Hepatocyte (in vitro differentiated cells): ENCODE measurements around the gene ZNF681.

Experiments used
- EZH2phosphoT487 ChIP-seq: fragments of 200-600 bp; sonication (generic); IDR thresholded peaks from one replicate; pipeline ENCODE4 v1.6.1; 2018; ENCODE audit warnings: antibody characterized with exemption, mild to moderate bottlenecking, low read depth, moderate library complexity; ENCODE audit not compliant: unreplicated experiment, severe bottlenecking
- TF ChIP-seq, protein P1 (sequence below): fragments of 200-600 bp; sonication (generic); IDR thresholded peaks from 2 replicates; pipeline ENCODE4 v1.5.1; 2016; ENCODE audit warnings: antibody characterized with exemption, mild to moderate bottlenecking; ENCODE audit not compliant: poor library complexity

DNA sequence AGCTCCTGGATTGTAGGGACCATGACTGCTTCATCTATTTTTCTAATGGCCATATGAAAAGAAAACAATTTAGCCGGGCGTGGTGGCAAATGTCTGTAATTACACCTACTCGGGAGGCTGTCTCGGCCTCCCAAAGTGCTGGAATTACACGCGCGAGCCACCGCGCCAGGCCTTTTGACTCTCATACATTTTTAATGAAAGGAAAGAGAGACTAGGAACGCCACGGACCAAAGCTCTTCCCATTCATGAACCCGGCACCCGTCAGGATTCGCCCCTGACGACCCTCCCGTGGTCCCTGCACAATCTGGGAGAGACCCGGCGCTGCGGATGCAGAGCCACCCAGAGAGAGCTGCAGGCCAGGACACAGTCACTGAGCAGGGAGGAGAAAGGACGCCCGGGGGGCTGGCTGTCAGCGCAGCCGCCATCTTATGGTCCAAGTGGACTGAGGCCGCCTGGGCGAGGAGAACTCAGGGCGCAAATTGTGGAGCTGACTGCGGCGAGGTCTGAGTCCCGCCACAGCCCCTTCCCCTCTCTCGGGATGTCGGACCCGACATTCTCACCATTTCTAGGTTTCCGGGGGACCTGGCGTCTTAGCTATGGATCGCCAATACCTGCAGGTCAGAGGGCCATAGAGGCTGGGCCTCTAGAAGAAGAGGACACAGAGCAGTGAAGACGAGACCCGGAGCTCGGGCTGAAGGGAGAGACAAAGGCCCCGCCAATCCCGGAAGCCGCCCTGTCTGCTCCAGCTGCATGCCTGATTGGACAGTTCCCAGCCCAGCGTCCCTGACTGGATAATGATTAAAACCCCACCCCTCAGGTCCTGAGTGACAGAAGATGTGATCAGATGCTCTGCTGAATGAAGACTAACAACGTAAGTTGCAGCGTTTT, at the start of gene ZNF681:
- TF ChIP-seq, protein P1, sequence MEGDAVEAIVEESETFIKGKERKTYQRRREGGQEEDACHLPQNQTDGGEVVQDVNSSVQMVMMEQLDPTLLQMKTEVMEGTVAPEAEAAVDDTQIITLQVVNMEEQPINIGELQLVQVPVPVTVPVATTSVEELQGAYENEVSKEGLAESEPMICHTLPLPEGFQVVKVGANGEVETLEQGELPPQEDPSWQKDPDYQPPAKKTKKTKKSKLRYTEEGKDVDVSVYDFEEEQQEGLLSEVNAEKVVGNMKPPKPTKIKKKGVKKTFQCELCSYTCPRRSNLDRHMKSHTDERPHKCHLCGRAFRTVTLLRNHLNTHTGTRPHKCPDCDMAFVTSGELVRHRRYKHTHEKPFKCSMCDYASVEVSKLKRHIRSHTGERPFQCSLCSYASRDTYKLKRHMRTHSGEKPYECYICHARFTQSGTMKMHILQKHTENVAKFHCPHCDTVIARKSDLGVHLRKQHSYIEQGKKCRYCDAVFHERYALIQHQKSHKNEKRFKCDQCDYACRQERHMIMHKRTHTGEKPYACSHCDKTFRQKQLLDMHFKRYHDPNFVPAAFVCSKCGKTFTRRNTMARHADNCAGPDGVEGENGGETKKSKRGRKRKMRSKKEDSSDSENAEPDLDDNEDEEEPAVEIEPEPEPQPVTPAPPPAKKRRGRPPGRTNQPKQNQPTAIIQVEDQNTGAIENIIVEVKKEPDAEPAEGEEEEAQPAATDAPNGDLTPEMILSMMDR: peak; percentile 6
- no peak for TF ChIP-seq EZH2phosphoT487
